Measurements from ENCODE around the gene URI1. TPM values are rescaled to one million over a fixed set of nuclear protein-coding genes. Genes with fewer than 3 reads are reported as not detected.

URI1 gene
- polyA plus RNA-seq, 1 donor (not counting 4 experiments of a cell fraction or from before 2014, with no cell fraction given): 98.6 TPM

DNA sequence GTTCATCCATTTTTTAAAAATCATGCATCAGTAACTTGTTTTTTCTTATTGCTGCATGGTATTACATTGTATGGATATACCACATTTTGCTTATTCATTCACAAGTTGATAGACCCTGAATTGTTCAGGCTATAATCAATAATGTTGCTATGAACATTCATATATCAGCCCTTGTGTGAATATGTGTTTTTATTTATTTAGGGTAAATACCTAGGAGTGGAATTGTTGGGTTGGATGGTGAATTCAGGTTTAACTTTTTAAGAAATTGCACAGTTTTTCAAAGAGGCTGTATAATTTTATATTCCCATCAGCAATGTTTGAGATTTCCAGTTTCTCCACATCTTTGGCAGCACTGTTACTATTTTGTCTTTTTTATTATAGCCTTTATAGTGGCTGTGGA lies 82.1 kb downstream of the URI1 start:
- no peak for TF ChIP-seq EZH2 (IDR thresholded peaks at IDR 0.05; ENCODE audit: low read length)
- TF ChIP-seq, protein P1, sequence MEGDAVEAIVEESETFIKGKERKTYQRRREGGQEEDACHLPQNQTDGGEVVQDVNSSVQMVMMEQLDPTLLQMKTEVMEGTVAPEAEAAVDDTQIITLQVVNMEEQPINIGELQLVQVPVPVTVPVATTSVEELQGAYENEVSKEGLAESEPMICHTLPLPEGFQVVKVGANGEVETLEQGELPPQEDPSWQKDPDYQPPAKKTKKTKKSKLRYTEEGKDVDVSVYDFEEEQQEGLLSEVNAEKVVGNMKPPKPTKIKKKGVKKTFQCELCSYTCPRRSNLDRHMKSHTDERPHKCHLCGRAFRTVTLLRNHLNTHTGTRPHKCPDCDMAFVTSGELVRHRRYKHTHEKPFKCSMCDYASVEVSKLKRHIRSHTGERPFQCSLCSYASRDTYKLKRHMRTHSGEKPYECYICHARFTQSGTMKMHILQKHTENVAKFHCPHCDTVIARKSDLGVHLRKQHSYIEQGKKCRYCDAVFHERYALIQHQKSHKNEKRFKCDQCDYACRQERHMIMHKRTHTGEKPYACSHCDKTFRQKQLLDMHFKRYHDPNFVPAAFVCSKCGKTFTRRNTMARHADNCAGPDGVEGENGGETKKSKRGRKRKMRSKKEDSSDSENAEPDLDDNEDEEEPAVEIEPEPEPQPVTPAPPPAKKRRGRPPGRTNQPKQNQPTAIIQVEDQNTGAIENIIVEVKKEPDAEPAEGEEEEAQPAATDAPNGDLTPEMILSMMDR (optimal IDR thresholded peaks at IDR 0.05 in 1 of 3, IDR thresholded peaks at IDR 0.05 in 1 of 3, conservative IDR thresholded peaks at IDR 0.05 in 1 of 3; ENCODE audit: extremely low read depth in 1 of 3, insufficient read depth in 2 of 3, low read length in 3 of 3): no peak
- FAIRE-seq (no peak), DNase-seq (ENCODE audit: low read depth, low spot score) (no peak)
- H2AFZ ChIP-seq (ENCODE audit: control insufficient read depth, low read length): no peak overlapping the region
- H4K20me1 ChIP-seq (ENCODE audit: control insufficient read depth, extremely low read depth, insufficient read depth, low read length): no peaks in the 10 kb centered on the region
- H3K36me3 ChIP-seq (ENCODE audit: control insufficient read depth in 2 of 2, extremely low read depth in 1 of 2, insufficient read depth in 2 of 2, low read length in 2 of 2): no peaks in the 10 kb centered on the region
- no peaks in the 10 kb centered on the region for H3K9me1 ChIP-seq (ENCODE audit: control insufficient read depth, extremely low read depth, insufficient read depth, low read length)
- no peaks in the 10 kb centered on the region for H3K79me2 ChIP-seq (ENCODE audit: control insufficient read depth, insufficient read depth, low read length)
- no peaks in the 10 kb centered on the region for H3K9me3 ChIP-seq (ENCODE audit: control insufficient read depth, low read depth, low read length)
- no peak overlapping the region for H3K27ac ChIP-seq (ENCODE audit: control insufficient read depth, insufficient read depth, low read length)
- H3K4me3 ChIP-seq (ENCODE audit: control insufficient read depth in 2 of 3, extremely low read depth in 1 of 3, insufficient read depth in 2 of 3, low read depth in 1 of 3, low read length in 3 of 3): no peak overlapping the region
- H3K27me3 ChIP-seq (ENCODE audit: control insufficient read depth, extremely low read depth, insufficient read depth, low read length): no peaks in the 10 kb centered on the region
- dilution Hi-C loops (cut with MboI; ENCODE audit: extremely low pct_ligation_motif_present, low sequenced_read_pairs): no loop called here
- no peak overlapping the region for H3K4me2 ChIP-seq (ENCODE audit: control insufficient read depth, extremely low read depth, insufficient read depth, low read depth, low read length)
- peaks cover 1% of the 10 kb centered on the region for H3K4me1 ChIP-seq (ENCODE audit: control insufficient read depth, extremely low read depth, insufficient read depth, low read length)
- no peak overlapping the region for H3K9ac ChIP-seq (ENCODE audit: control insufficient read depth, extremely low read depth, insufficient read depth, low read length)

DNA sequence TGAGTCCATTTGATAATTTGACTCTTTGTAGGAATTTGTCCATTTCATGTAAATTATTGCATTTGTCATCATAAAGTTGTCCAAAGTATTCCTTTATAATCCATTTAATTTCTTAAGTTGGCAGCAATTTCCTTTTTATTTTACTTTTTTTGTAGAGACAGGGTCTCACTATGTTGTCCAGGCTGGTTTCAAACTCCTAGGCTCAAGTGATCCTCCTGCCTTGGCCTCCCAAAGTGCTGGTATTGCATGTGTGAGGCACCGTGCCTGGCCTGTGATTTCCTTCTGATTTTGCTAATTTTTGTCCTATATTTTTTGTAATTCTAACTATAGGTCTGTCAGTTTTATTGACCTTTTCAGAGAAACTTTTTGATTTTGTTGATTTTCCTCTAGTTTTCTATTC lies 84.9 kb downstream of the URI1 start:
- no peaks in the 10 kb centered on the region for H3K36me3 ChIP-seq (ENCODE audit: control insufficient read depth in 2 of 2, extremely low read depth in 1 of 2, insufficient read depth in 2 of 2, low read length in 2 of 2)
- no peak overlapping the region for H3K9ac ChIP-seq (ENCODE audit: control insufficient read depth, extremely low read depth, insufficient read depth, low read length)
- H2AFZ ChIP-seq (ENCODE audit: control insufficient read depth, low read length): no peak overlapping the region
- TF ChIP-seq, protein P1 (optimal IDR thresholded peaks at IDR 0.05 in 1 of 3, IDR thresholded peaks at IDR 0.05 in 1 of 3, conservative IDR thresholded peaks at IDR 0.05 in 1 of 3; ENCODE audit: extremely low read depth in 1 of 3, insufficient read depth in 2 of 3, low read length in 3 of 3): no peak
- no peak for TF ChIP-seq EZH2 (IDR thresholded peaks at IDR 0.05; ENCODE audit: low read length)
- H3K4me2 ChIP-seq (ENCODE audit: control insufficient read depth, extremely low read depth, insufficient read depth, low read depth, low read length): no peak overlapping the region
- H3K9me3 ChIP-seq (ENCODE audit: control insufficient read depth, low read depth, low read length): no peaks in the 10 kb centered on the region
- no peaks in the 10 kb centered on the region for H3K27me3 ChIP-seq (ENCODE audit: control insufficient read depth, extremely low read depth, insufficient read depth, low read length)
- H3K79me2 ChIP-seq (ENCODE audit: control insufficient read depth, insufficient read depth, low read length): no peaks in the 10 kb centered on the region
- dilution Hi-C loops (cut with MboI; ENCODE audit: extremely low pct_ligation_motif_present, low sequenced_read_pairs): no loop called here
- no peaks in the 10 kb centered on the region for H4K20me1 ChIP-seq (ENCODE audit: control insufficient read depth, extremely low read depth, insufficient read depth, low read length)
- no peaks in the 10 kb centered on the region for H3K9me1 ChIP-seq (ENCODE audit: control insufficient read depth, extremely low read depth, insufficient read depth, low read length)
- H3K4me1 ChIP-seq (ENCODE audit: control insufficient read depth, extremely low read depth, insufficient read depth, low read length): peaks cover 16% of the 10 kb centered on the region
- DNase-seq (ENCODE audit: low read depth, low spot score): no peak
- no peak overlapping the region for H3K4me3 ChIP-seq (ENCODE audit: control insufficient read depth in 2 of 3, extremely low read depth in 1 of 3, insufficient read depth in 2 of 3, low read depth in 1 of 3, low read length in 3 of 3)
- no peak for FAIRE-seq
- no peak overlapping the region for H3K27ac ChIP-seq (ENCODE audit: control insufficient read depth, insufficient read depth, low read length)

All from keratinocyte (primary cell).